HG02981 (cell line): Measurements from ENCODE around the gene FBXW10.
"Not testable (repeated sequence)": the region's sequence is repeated elsewhere in the genome, so short reads cannot be mapped to it uniquely, and the experiment has no call there.

Experiments
- ATAC-seq: cut with Tn5 transposase; IDR thresholded peaks from one replicate; pipeline ENCODE4 v1.9.1; 2021; ENCODE audit warnings: mild to moderate bottlenecking, moderate library complexity; ENCODE audit not compliant: unreplicated experiment

FBXW10 gene

GRCh38 chr17:18743699-18744421 is at the start of gene FBXW10:
FBXW10 (plus strand) TSS chr17:18744054; CDS start chr17:18744245, 191 bp downstream.
- ATAC-seq: not testable (repeated sequence)

GRCh38 chr17:18695143-18695542 is 48.7 kb upstream of the FBXW10 start:
- not testable (repeated sequence) for ATAC-seq

- ATAC-seq: not testable (repeated sequence)
Measured at GRCh38 chr17:18698473-18699103, 45.3 kb upstream of the FBXW10 start.

GRCh38 chr17:18705955-18706354 is 37.9 kb upstream of the FBXW10 start:
- not testable (repeated sequence) for ATAC-seq

- ATAC-seq: not testable (repeated sequence)
Measured at GRCh38 chr17:18708215-18708614, 35.6 kb upstream of the FBXW10 start.

- ATAC-seq: not testable (repeated sequence)
Measured at GRCh38 chr17:18712354-18712999, 31.4 kb upstream of the FBXW10 start.

GRCh38 chr17:18718643-18719427 is 25.0 kb upstream of the FBXW10 start:
- not testable (repeated sequence) for ATAC-seq

GRCh38 chr17:18719428-18720110 is 24.3 kb upstream of the FBXW10 start:
- not testable (repeated sequence) for ATAC-seq

- not testable (repeated sequence) for ATAC-seq
Measured at GRCh38 chr17:18721775-18722547, 21.9 kb upstream of the FBXW10 start.

GRCh38 chr17:18722612-18723011 is 21.2 kb upstream of the FBXW10 start:
- not testable (repeated sequence) for ATAC-seq

- not testable (repeated sequence) for ATAC-seq
Measured at GRCh38 chr17:18723509-18723908, 20.3 kb upstream of the FBXW10 start.

GRCh38 chr17:18732438-18732837 is 11.4 kb upstream of the FBXW10 start:
- ATAC-seq: not testable (repeated sequence)

- not testable (repeated sequence) for ATAC-seq
Measured at GRCh38 chr17:18733350-18733749, 10.5 kb upstream of the FBXW10 start.

GRCh38 chr17:18739616-18740391 is 4.0 kb upstream of the FBXW10 start:
- ATAC-seq: not testable (repeated sequence)

GRCh38 chr17:18741228-18741627 is 2.6 kb upstream of the FBXW10 start:
- ATAC-seq: not testable (repeated sequence)

GRCh38 chr17:18744726-18745125 is 872 bp downstream of the FBXW10 start:
- ATAC-seq: not testable (repeated sequence)

- ATAC-seq: not testable (repeated sequence)
Measured at GRCh38 chr17:18746551-18746950, 2.7 kb downstream of the FBXW10 start.

GRCh38 chr17:18747501-18747900 is 3.6 kb downstream of the FBXW10 start:
- not testable (repeated sequence) for ATAC-seq

- not testable (repeated sequence) for ATAC-seq
Measured at GRCh38 chr17:18750242-18750641, 6.4 kb downstream of the FBXW10 start.
